Stimulated activated CD8-positive, alpha-beta memory T cell treated with anti-CD3 and anti-CD28 coated beads, Interleukin-4, amount 100 ng/mL, for 4 hours (primary cell): ENCODE results near the gene SNW1.
A peak's percentile ranks its signal among the peaks of the same experiment; 100 is the strongest.
"Not testable (repeated sequence)": the region's sequence is repeated elsewhere in the genome, so short reads cannot be mapped to it uniquely, and the experiment has no call there.

Experiments
- DNase-seq, 2 donors: peaks; one replicate each; pipeline ENCODE4 v3.0.0-alpha.2; 2020; ENCODE audit warnings: low read depth in 2 of 2, low spot score in 1 of 2

The SNW1 gene

DNA sequence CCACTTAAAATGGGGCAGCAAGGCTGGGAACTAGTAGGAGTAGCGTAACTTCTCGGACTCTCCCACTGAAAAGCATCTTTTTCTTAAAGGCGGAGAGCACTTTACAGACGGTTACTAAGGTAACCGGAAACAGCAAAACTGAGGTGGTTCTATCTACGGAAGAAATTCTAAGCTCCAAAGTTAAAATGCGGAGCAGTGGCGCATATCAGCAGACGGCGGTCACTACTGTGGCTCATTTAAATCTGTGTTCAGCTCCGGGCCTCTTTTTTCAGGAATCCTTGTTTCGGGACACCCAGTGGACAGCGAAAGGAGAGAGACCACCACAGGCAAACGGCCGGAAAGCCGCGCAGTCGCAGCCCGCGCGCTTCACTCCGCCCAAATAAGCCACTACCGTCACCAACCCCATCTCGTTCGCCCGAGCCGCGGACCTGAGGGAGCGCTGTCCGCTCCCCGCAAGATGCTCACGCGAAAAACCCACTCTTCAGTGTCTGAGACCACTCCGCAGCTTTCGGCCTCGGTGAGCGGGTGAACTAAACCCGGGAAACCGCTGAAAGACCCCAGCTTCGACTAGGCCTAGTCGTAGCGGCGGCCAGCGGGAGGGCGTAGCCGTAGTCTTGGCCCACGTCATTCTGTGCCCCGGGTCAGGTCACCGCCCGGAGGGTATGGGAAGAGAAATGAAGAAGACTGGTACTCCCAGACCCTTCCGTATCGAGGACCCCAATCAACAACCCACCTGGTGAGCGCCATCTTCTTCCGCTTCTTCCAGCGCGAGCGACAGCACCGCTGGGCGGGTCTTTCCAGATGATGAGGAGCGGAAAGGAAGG is at the start of gene SNW1:
TSS of gene SNW1 (minus strand) at position 776 of the 824 bp plus-strand sequence. CDS start at position 747, 29 bp downstream.
- DNase-seq: peak; percentile 79 to 83

DNA sequence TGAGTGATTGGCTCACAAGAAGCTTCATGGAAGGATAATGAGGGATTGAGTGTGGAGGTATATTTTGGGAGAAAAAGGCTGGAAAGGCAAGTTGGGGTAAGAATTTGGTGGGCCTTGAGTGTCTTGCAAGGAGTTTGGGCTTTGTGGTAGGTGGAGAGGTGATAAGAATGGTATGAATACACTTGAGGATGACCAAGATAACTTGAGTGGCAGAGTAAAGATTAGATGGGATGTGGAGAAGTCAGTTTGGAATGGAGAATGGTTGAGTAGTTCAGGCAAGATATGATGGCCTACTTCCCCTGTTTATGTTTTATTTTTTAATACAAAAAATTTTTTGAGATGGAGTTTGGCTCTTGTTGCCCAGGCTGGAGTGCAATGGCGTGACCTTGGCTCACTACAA is 48.1 kb upstream of the SNW1 start:
- no peak for DNase-seq

DNA sequence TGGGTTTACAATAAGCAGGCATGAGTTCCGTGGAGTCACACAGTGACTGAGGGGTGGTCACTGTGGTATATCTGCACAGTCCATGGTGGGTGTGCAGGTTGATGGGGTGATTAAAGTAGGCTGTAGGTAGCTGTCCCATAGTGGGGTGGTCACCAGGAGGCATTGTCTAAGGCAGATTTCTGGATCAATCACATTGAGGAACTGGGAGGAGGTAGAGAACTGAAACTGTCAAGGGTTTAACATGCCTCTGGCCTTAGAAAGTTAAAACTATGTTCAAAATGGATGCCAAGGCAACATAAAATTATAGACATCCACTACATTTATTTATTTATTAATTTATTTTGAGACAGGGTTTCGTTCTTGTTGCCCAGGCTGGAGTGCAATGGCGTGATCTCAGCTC is 47.3 kb upstream of the SNW1 start:
- no peak for DNase-seq

DNA sequence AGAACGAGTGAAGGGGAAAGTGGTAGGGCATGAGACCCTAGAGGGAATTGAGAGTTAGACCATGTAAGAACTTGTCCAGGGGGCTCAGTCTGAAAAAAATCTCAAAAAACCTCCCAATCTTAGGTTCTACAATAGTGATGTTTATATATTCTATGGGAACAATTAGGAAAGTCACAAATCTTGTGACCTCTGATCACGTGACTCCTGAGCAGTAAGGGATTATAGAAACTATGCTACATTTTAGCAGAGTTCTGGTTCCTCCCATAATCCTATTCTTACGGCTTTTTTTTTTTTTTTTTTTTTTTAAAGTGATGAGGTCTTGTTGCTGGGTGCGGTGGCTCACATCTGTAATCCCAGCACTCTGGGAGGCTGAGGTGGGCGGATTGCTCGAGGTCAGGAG is 44.8 kb upstream of the SNW1 start:
- DNase-seq: no peak

DNA sequence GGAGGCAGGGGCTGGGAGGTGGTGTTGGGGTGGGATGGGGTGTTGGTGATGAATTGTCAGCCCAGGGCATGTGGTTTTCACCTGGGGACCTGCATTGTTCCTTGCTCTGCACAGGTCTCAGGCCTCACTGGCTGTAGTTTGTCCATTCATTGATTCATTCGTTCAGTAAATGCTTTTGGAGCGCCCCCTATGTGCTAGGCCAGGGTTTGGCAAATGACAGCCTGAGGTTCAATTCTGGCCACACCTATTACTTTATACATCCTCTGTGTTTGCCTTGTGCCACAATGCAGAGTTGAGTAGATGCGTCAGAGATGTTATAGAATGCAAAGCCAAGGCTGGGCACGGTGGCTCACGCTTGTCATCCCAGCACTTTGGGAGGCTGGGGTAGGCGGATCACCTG is 43.6 kb upstream of the SNW1 start:
- DNase-seq: no peak

DNA sequence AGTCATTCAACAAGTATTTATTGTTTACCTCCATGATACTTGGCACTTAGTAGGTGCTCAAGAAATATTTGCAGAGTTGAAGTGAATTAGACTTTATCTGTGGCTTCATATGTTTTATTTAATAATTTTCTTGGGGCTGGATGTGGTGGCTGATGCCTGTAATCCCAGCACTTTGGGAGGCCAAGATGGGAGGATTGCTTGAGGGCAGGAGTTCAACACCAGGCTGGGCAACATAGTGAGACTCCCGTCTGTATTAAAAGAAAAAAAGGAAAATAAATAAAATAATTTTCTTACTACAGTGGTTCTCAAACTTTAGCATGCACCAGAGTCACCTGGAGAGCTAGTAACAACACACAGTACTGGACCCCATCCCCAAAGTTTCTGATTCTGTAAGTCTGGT is 39.9 kb upstream of the SNW1 start:
- no peak for DNase-seq

DNA sequence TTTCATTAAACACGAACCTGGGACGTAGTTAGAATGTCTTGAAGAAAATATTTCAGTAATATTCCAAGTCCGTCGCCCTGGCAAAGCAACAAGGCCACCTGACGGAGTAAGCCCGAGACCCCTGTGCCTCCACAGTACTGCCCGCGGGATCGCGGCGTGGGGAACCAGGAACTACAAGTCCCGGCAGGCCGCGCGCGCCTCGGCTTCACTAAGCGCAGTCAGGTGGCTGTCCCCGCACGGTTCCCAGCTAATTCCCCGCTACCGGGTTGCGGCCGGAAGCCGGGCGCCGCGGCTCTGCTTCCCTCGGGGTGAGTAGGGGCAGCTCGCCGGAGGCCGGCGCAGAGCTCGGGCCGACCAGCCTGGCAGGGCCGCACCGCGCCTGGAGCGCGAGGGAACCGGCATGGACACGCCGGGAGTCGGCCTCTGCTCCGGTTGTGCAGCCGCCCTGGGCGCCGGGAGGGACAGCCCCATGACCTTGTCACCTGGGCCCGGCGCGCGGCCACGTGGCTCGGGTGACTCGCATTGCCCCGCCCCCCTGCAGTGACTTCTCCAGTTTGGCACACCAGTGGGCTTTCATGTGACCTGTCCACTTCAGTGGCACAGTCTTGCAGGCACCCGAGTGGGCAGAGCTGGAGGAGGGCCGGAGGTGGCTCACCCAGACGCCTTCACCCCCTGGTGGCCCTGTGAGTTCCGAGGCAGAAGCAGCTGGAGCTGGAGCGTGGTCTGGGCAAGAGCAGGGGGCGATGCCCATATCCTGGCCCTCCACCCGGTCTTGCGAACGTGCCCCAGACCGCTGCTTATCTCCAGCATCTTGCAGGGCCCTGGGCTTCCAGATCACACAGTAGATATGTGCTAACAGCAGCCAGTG is 39.1 kb upstream of the SNW1 start, which contains the start of gene ADCK1:
TSS of gene ADCK1 (plus strand) at position 247 of the 868 bp plus-strand sequence. CDS start 18,870 bp downstream, outside the sequence.
- peak; percentile 66 to 73 for DNase-seq

DNA sequence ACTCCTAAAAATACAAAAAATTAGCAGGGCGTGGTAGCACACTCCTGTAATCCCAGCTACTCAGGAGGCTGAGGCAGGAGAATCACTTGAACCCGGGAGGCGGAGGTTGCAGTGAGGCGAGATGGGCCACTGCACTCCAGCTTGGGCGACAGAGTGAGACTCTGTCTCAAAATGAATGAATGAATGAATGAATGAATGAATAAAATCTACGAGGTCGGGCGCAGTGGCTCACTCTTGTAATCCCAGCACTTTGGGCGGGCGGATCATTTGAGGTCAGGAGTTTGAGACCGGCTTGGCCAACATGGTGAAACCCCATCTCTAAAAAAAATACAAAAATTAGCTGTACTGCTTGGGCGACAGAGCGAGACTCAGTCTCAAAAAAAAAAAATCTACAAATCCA is 38.5 kb upstream of the SNW1 start:
- not testable (repeated sequence) for DNase-seq

DNA sequence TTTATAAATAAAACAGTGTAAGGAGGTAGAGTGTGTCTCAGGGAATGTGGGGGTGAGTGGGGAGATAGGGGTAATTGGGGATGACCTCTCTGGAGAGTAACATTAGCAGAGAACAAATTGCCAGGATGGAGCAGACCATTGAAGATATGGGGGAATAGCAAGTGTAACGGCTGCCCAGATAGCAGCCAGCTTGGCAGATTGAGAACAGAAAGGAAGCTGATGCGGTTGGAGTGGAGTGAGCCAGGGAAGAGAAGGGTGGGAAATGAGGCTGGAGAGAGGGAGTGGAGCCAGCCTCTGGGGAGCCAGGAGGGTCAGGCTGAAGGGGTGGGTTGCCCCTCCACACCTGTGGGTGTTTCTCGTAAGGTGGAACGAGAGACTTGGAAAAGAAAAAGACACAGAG is 33.4 kb upstream of the SNW1 start:
- no peak for DNase-seq

DNA sequence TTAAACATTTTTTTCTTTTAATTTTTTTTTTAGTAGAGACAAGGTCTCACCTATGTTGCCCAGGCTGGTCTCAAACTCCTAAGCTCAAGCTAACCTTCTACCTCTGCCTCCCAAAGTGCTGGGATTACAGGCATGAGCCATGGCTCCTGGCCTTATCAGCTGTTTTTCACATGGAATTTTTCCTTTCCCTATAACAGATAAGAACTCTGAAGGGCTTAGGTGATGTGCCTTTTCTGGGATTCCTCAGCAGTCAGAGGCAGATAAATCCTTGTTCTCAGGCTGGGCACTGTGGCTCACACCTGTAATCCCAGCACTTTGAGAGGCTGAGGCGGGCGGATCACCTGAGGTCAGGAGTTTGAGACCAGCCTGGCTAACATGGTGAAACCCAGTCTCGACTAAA is 32.3 kb upstream of the SNW1 start:
- not testable (repeated sequence) for DNase-seq

DNA sequence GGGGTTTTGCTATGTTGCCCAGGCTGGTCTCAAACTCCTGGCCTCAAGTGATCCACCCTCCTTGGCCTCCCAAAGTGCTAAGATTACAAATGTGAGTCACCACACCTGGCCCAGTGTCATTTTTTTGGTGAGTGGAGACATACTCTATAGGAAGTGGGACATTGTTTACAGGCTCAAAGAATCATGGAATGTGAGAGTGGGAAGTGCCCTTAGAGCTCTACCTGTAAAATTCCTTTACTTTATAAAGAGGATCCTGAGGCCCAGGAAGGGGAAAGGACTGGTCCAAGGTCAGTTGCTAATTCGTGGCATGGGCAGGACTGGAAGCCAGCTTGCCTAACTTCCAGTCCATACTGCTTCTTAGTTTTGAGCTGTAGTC is 30.3 kb upstream of the SNW1 start:
- no peak for DNase-seq

DNA sequence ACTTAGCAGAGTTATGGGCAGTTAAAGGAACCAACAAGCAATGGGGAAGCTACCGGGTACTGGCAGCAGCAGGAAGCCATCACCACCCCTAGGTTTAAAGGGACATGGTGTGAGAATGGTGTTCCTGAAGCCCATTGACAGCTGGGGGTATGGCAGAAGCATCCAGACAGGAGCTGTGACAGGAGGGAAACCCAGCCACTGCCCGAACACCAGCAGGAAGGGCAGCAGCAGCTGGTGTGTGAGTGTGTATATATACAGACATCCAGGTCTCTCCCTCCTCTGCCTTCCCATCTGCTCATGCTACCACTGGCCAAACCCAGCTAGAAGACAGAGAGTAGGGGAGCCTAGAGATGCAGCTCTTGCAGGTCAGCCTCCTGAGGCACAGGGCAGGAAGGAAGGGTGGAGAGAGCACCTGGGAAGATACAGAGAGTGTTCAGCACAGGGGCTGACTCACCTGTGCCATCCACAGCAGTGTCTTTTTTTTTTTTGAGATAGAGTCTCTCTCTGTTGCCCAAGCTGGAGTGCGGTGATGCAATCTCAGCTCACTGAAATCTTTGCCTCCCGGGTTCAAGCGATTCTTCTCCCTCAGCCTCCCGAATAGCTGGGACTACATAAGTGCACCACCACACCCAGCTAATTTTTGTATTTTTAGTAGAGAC is 29.7 kb upstream of the SNW1 start:
- DNase-seq: no peak

DNA sequence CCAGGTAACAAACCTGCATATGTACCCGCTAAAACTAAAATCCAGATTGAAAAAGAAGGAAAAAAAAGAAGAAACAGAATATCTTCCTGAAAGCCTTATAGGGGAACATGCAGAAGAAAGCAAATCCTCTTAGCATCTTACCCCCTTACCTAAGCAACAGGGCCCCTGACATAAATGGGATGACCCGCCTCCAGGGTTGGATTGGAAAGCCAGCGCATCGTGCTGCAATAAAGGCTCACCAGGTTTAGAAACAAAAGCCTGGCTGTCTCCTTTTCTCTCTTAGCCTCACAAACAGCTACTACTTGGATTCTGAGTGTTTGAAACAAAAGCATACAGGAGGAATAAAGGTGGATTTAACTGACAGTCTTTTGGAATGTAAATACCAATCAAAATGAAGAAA is 25.2 kb upstream of the SNW1 start:
- DNase-seq: no peak

DNA sequence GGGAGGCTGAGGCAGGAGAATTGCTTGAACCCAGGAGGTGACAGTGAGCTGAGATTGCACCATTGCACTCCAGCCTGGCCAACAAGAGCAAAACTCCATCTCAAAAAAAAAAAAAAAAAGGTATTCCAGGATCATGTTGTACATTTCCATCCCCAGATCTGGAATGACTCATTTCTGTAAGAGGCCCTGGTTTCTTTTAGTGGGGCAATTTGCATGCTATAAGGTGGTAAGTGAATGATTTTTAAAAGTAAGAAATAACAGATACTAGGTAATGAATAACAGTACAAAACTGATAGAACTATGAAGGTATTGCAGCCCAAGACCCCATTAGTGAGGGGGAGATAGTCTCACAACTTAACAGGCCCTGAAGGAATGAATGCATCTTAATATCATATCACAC is 21.2 kb upstream of the SNW1 start:
- DNase-seq: no peak

DNA sequence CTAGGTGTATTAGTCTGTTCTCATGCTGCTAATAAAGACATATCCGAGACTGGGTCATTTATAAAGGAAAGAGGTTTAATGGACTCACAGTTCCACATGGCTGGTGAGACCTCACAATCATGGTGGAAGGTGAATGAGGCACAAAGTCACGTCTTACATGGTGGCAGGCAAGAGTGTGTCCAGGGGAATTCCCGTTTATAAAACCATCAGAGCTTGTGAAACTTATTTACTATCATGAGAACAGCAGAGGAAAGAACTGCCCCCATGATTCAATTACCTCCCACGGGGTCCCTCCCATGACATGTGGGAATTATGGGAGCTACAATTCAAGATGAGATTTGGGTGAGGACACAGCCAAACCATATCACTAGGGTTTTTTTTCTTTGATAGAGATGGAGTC is 13.0 kb upstream of the SNW1 start:
- DNase-seq: not testable (repeated sequence)

DNA sequence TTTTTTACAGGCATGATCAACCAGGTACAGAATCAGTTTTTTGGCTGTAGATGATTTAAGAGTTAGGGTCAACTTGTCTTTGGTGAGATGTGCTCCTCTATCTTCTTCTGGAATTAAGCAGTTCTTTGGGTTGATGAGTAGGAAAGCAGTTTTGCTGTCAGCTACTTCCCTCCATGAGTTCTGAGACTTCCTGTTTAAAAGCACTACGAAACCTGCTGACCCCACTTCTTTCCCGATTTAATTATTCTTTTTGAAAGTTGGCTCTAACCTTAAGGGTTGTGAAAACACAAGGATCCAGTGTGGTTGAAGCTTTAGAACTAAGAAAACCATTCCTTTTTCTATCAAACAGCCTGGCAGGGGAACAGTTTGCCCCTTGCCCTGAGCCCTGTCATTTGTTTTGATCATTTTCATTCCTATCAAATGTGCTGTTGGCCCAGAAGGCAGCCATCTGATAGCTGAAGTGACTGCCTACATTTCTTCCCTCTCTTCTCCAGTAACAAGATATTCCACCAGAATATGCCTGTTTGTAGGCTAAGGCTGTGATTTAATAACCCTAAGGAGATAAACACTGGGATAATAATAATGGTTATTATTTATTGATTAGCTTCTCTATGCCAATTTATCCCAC is 7.6 kb upstream of the SNW1 start:
- DNase-seq: not testable (repeated sequence)

DNA sequence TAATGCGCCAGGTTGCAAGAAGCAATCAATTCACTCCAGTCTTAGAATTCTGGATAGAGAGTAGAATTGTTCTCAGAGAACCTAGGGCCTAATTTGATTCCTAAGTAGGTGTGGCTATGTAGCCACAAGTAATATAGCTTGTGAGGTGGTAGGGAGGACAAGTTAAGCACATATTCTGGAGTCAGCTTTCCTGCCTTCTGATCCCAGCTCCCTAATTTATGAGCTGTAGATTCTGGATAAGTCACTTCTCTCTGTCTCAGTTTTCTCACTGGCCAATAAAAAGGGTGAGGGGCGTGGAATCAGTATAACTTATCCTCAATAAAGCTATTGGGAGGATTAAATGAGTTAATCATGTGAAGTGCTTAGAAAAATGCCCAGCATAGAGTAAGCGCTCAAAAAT is 3.0 kb upstream of the SNW1 start:
- DNase-seq: no peak

DNA sequence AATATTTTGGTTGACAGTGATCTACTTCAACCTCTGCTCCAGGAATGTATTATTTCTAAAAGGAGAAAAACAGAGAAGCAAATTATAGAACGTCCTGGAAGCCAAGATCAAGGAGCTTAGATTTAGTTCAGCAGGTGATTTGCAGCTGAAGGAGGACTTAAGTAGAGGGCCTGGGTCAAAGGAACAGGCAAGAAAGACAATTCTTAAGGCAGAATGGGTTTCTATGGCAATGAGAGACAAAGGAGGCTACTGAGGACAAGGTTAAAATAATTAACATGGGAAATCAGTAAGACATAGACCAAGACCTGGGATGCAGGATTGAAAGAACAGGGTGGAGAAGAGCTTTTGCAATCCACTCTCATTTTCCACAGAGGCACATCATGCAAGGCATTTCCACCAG is 2.4 kb upstream of the SNW1 start:
- no peak for DNase-seq

DNA sequence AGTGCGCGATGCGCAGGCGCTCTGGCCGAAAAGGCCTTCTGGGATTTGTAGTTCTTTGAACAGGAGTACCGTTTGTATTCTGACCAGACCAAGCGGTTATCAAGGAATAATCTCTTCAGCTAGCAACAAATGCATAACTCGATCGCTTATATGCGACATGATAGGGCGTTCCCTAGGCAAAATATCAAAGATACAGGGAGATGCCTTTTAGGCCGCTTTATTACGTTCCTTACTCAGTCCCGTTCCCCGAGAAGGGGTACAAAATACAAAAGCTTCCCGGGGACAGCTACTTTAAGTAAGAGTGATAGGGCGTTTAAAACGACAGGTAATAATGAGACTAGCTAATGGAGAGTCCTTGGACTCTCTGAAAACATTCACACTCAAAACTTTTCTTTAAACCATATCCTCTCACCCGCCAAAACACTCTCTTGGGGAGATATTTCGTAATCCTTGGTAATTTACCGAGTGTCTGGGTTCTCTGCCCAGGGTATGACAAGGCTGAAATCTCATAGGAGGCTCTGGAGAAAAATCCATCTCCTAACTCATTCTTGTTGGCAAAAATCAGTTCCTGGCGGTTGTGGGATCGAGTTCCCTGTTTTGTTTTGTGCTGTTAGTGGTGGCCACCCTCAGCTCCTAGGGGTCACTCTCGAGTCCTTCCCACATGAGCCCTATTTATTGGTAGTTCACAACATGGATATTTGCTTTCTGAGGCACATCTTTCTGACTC is 412 bp upstream of the SNW1 start:
- DNase-seq: no peak

DNA sequence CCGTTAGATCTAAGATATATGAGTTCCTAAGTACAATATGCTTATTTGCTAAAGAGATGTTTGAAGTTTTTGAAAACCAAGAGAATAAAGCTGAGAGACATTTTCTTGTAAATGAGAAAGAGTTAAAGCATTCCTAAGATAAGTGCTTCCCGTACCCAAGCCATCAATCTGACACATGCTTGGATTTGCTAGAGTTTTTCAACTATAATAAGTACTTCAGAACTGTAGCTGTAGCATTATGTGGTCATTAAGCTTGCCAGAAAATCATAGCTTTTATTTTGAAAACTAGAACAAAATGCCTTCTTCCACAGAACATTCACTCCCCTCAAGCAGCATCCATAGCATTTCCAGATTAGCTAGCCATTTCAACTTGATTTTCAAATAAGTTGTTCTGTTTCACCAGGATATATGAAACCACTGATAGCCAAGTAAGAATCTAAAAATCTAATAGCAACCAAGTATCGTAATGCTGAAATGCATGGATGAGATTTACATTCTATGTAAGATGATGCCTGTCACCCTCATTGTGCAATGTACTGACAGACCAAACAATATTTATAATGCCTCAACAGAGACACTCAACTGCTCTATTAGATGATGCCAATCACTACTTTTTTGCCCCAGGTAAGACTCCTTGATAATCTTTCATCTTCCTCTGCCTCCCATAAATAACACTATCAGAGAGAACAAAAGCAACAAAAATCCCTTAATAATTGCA is 8.0 kb downstream of the SNW1 start:
- DNase-seq: no peak
